ENCODE data around the gene MRPL34. TPM values are rescaled to one million over a fixed set of nuclear protein-coding genes. Genes with fewer than 3 reads are reported as not detected.

Gene MRPL34
- total RNA-seq = 36.6 and 50.8 TPM in 2 replicates

DNA sequence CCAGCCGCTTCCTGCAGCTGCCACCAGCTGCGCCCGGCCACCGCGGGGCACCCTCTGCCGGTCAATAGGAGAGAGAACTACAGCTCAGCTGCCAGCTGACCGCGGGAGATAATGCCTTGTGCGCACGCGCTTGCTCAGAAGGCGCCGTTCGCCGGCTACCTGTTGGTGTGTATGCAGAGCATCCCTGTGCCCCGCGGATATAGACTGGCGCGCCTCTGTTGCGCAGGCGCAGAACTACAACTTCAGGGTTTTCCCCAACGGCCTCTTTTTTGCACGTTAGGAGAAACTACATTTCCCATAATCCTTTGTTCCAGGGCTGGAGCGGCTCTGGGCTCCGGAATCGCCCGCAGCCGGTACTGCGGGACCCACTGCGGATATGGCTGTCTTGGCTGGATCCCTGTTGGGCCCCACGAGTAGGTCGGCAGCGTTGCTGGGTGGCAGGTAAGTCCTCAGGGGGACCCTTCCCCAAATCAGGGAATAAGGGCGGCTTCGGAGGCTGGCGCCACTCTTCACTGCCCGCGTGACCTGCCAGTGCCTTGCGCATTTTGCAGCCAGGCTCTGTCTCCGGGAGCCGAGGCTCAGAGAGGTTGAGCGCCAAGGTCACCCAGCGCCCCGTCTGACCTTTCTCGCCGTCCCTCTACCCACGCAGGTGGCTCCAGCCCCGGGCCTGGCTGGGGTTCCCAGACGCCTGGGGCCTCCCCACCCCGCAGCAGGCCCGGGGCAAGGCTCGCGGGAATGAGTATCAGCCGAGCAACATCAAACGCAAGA lies at the start of gene MRPL34:
Gene MRPL34 (plus strand): TSS at position 356 of the 768 bp plus-strand sequence. CDS start 21 bp downstream, at position 377.

DNA sequence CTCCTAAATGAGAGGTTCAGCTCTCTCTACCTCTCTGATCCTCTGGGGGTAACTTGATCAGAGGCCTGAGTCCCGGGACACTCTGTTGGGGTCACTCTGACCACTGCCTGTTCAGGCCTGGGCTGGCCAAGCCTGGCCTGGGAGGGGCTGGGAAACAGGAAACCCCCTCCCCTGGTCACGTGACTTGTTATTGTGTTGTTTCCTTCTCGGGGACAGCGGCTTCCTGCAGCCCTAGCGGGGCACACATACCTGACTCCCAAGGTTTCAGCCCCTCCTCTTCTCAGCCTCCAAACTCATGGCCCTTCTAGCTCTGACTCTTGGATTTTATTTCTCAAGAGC lies 41.1 kb upstream of the MRPL34 start, which contains the start of gene USHBP1:
Gene USHBP1 (minus strand): TSS at position 105 of the 339 bp plus-strand sequence. CDS start 446 bp downstream, outside the sequence.

DNA sequence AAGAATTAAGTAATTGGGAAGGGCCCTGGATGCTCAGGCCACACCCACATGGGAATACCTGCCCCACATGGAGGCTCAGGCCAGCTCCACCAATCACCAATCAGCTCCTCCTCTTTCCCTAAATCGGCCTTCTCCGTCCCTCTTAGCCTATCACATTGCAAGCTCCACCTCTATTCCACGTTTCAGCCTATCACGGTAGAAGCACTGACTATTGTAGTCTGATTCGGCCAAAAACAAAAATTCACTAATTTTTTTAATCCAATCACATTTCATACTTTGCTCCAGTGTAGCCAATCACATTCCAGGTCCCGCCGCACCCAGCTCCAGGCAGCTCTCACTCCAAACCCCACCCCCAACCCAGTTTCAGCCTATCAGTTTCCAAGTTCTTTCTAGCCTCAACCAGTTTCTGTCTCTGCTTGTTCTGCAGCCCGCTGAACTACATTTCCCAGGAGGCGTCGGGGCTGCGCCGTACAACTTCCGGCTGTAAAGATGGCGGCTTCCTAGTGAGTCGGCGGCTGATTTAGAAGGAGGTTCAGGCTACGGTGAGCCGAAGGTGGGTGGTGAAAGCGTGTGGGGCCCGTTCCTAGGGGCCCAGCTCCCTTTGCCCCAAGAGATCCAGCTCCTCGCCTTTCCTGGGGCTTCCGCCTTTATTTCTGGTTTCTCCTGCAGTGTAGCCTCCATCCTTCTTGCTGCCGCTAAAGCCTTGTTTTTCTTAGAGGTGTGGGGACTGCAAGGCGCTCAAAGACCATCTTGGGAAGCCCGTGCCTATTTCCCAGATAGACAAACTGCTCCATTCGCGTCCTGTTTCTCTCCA lies 38.5 kb upstream of the MRPL34 start, which contains the start of gene BABAM1:
Gene BABAM1 (plus strand): TSS at position 469 of the 814 bp plus-strand sequence. CDS start 1,364 bp downstream, outside the sequence.

DNA sequence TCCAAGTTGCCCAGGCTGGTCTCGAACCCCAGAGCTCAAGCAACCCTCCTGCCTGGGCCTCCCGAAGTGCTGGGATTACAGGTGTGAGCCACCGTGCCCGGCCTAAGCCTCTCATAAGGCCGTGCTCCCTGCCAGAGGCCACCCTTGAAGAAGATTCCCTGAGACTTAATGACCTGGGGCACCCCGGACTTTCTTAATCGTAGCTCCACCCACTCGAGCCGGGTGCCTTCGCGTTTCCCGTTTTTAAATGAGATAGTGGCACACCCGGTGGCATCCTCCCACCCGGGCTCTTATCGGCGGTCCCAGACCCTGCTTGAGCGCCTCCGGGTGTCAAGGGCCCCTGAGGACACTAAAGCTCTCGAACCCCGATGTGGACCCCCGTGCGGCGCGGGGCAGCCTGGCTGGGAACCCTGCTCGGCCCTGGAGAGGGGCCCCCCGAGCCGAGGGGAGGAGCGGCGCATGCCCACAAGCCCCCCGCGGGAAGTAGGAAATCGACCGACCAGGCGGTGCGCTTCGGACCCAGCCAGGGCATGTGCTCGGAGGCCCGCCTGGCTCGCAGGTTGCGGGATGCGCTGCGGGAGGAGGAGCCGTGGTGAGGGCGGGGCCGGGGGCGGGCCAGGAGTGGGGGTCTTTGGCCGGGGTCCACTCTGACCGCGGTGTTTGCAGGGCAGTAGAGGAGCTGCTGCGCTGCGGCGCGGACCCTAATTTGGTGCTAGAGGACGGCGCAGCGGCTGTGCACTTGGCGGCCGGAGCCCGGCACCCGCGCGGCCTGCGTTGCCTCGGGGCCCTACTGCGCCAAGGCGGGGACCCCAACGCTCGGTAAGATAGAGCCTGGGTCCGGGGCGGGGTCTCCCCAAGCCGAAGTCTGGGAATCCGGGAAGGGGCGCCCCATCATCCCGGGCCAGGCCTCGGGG lies 24.0 kb upstream of the MRPL34 start, which contains the start of gene ANKLE1:
Gene ANKLE1 (plus strand): TSS at position 511 of the 914 bp plus-strand sequence. CDS start 20 bp downstream, at position 531.

DNA sequence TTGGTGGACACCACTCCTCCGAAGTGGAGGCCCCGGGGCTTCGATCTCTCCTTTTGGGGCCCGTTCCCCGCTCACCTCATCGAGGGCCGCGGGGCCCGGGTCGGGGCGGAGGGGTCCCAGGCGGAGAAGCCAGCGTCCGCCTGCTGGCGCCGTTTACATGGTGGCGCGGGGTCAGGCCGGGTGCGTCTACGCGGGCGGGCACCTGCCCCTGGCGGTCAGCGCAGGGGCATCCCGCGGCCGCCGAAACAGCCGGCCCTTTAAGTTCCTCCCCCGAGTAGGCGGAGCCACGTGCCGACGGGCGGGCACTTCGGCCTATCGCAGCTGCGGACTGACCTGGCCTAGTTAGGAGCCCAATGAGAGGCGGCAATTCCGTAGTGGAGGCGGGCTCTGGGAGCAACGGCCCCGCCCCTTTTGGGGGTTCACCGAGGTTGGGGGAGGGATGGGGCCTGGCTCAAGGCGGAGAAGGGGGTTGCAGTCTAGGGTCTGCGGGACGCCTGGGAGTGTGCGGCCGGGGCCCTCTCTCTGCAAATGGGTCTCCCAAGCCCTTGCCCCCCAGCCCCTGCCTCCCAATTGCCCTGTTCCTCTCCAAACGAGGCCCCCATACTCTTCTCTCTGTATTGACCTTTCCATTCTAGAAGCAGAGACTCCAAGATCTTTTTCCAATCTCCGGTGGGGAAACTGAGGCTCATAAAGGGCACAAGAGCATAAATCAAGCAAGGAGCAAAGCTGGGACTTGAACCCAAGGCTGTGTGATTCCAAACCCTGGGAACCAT lies 2.3 kb upstream of the MRPL34 start, which contains the start of gene ABHD8:
Gene ABHD8 (minus strand): TSS at position 259 of the 773 bp plus-strand sequence. CDS start 1,809 bp downstream, outside the sequence.

DNA sequence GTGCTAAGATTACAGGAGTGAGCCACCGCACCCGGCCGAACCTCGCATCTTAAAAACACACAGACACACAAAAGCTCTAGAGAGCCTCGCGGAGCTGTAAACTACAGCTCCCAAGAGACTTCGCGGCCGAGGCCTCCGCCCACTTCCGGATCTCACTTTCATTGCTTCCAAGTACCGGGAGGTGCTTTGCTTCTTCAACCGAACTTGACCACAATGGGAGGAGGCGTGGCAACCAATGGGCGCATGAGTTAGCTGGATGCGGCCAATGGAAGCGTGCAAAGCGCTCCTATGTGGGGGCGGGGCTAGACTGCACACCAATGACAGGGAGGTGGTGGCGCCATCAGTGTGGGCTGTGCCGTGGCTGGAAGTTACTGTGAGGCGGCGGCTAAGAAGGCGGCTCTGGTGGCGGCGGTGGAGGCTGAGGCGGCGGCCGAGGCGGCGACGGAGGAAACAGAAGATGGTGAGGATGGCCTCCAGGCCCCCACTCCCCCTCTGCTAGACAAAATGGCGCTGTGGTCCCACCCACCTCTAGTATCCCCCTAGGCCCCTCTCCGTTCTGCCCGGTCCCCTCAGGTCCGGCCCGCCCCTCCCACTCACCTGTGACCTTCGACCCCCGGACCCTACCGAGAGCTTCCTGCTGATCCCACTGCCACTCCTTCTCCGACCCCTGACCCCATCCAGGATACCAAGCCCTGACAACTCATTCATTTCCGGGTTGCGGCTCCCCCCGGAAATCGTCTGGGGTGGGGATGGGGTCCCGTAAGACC lies 3.7 kb downstream of the MRPL34 start, which contains the start of gene DDA1:
Gene DDA1 (plus strand): TSS at position 366 of the 767 bp plus-strand sequence. CDS start 92 bp downstream, at position 458.

DNA sequence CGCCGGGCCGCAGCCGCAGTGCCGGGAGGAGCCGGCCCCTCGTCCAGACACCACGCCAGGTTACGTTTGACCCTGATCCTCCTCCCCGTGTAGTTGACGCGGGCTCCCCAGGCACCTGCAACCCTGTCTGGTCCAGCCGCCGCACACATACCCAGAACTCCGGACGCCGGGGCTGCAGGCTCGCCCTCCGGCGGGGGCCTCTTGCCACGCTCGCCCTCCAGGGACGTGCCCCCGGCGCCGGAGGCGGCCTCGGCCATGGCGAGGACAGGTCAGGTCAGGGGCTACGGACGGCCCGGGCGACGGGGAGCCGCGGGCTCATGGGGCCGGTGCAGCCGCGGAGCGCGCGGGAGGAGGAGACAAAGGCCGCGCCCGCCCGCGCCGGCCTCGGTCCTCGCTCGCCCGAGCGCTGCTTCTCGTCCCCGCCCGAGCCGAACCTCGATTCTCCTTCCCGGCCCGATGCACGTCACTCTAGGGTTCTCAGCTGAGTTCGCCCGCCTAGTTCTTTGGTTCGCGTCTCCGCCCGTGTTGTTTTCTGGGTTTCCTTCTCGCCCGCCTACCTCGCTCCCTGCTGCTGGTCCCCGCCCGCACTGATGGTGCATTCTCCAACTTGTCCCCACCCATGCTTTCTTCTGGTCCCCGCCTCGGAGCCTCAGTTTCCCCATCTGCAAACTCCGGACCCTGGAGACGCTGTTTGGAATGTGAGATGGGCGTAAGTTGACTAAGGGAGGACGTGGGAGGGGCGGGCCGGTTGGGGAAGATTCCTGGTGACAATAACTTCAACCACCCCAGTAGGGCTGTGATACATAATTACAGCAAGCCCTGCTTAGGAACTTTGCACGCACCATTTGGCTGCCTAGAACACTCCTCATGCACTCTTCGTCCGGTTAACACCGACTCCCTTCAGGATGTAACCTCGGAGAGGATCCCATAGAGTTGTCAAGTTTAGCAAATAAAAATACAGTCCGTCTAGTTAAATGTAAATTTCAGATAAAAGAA lies 29.0 kb downstream of the MRPL34 start, which contains the start of gene ANO8:
Gene ANO8 (minus strand): TSS at position 442 of the 996 bp plus-strand sequence. CDS start 185 bp downstream, at position 257.

DNA sequence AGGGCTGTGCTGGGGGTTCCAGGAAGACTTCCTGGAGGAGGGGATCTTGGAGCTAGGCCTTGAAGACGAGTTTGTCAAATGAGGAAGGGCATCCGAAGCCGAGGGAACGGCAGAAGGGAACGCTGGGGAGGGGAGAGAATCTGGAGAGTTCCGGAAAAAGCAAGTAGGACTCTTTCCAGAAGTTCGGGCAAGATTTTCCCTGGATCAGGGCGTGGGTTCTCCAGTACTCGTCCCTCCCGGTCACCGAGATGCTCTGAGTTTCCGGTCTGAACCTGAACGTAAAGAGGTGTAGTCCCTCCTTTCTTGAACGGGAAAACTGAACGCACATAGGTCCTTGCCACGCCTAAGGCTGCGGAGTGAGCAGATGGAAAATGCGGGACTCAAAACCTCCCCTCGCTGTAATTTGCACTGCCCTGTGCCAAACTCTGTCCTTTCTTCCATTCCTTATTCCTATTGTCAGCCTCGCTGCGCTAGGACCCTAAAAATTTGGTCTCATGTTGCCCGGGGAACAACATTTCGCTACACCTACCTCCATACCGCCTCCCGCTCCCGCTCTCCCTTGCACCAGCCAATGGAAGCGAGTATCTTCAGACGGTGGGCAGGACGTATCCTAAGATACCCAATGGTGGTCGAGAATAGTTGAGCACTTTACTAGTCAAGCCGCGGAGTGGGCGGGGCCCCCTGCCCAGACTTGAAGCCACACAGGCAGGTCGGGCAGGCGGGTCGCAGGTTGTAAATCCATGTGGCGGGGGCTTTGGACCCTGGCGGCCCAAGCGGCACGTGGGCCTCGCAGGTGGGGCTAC lies 31.4 kb downstream of the MRPL34 start, which contains the start of gene GTPBP3:
Gene GTPBP3 (plus strand): TSS at position 682 of the 803 bp plus-strand sequence. CDS start 59 bp downstream, at position 741.

Other genes with a start within 250 kb of the MRPL34 start
- 0.56 and 9.4 TPM in 2 replicates for gene HAUS8, start 230.4 kb upstream of the MRPL34 start, total RNA-seq
- gene MYO9B, start 230.1 kb upstream of the MRPL34 start, total RNA-seq = 65.9 and 70.8 TPM in 2 replicates
- gene USE1, start 90.5 kb upstream of the MRPL34 start, total RNA-seq = 18.0 and 31.1 TPM in 2 replicates
- 0.77 and 2.3 TPM in 2 replicates for gene OCEL1, start 79.6 kb upstream of the MRPL34 start, total RNA-seq
- gene NR2F6, start 60.0 kb upstream of the MRPL34 start, total RNA-seq = 35.5 and 45.2 TPM in 2 replicates
- gene USHBP1, start 41.1 kb upstream of the MRPL34 start, total RNA-seq = under 0.01 and 0.28 TPM in 2 replicates
- 67.4 and 125 TPM in 2 replicates for gene BABAM1, start 38.4 kb upstream of the MRPL34 start, total RNA-seq
- gene ANKLE1, start 24.0 kb upstream of the MRPL34 start, total RNA-seq = 1.9 TPM in 1 of 2 replicates, not detected in the other
- 8.2 and 10.4 TPM in 2 replicates for gene ABHD8, start 2.4 kb upstream of the MRPL34 start, total RNA-seq
- gene DDA1, start 3.7 kb downstream of the MRPL34 start, total RNA-seq = 18.3 and 33.2 TPM in 2 replicates
- gene ANO8, start 29.0 kb downstream of the MRPL34 start, total RNA-seq = 3.1 and 4.5 TPM in 2 replicates
- 12.4 and 12.8 TPM in 2 replicates for gene GTPBP3, start 31.7 kb downstream of the MRPL34 start, total RNA-seq
- gene PLVAP, start 71.5 kb downstream of the MRPL34 start, total RNA-seq = 0.19 and 0.28 TPM in 2 replicates
- not detected in 2 replicates for gene CCDC194, start 88.3 kb downstream of the MRPL34 start, total RNA-seq
- gene BST2, start 99.8 kb downstream of the MRPL34 start, total RNA-seq = 30.7 and 56.7 TPM in 2 replicates
- gene MVB12A, start 114.2 kb downstream of the MRPL34 start, total RNA-seq = 27.0 and 29.6 TPM in 2 replicates
- under 0.01 TPM in 1 of 2 replicates, not detected in the other for gene TMEM221, start 142.8 kb downstream of the MRPL34 start, total RNA-seq
- not detected in 2 replicates for gene NXNL1, start 155.1 kb downstream of the MRPL34 start, total RNA-seq
- 9.2 and 35.0 TPM in 2 replicates for gene SLC27A1, start 164.7 kb downstream of the MRPL34 start, total RNA-seq
- 37.8 and 38.9 TPM in 2 replicates for gene PGLS, start 205.8 kb downstream of the MRPL34 start, total RNA-seq
- 105 and 131 TPM in 2 replicates for gene COLGALT1, start 249.8 kb downstream of the MRPL34 start, total RNA-seq